GM12873 (cell line): ENCODE measurements around the gene NALF2.

Experiments used
- TF ChIP-seq, protein P1 (sequence below): IDR thresholded peaks from 2 replicates; pipeline ENCODE4 v1.5.1; 2012; ENCODE audit warnings: low read depth, mild to moderate bottlenecking, moderate library complexity, low read length, control low read depth; ENCODE audit not compliant: insufficient read depth; ENCODE audit errors: missing control alignments

The NALF2 gene

GRCh38 chrX:69503782-69504625, at the start of gene NALF2:
TSS of gene NALF2 (plus strand) at chrX:69504326. CDS start at chrX:69505283, 957 bp downstream.
- TF ChIP-seq, protein P1, sequence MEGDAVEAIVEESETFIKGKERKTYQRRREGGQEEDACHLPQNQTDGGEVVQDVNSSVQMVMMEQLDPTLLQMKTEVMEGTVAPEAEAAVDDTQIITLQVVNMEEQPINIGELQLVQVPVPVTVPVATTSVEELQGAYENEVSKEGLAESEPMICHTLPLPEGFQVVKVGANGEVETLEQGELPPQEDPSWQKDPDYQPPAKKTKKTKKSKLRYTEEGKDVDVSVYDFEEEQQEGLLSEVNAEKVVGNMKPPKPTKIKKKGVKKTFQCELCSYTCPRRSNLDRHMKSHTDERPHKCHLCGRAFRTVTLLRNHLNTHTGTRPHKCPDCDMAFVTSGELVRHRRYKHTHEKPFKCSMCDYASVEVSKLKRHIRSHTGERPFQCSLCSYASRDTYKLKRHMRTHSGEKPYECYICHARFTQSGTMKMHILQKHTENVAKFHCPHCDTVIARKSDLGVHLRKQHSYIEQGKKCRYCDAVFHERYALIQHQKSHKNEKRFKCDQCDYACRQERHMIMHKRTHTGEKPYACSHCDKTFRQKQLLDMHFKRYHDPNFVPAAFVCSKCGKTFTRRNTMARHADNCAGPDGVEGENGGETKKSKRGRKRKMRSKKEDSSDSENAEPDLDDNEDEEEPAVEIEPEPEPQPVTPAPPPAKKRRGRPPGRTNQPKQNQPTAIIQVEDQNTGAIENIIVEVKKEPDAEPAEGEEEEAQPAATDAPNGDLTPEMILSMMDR = no peak

DNA sequence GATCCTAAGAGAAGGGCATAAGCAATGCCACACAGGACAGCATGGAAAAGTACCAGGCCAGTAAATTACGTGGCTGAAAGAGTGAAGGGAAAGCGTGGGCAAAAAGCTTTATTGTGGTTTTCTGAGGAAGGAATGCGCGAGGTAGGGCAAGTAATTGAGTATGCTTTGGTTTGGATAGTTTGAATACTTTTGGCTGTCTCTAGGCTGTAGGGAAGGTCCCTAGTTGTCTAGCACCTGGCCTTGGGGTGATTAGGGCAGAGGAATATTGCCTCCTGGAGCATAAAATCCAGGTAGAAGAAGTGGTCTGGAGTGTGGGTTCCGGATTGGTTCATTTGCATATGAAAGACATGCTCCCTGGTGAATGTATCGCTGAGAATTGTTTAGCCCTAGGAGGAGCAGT, 46.4 kb upstream of the NALF2 start:
- TF ChIP-seq, protein P1 = no peak

DNA sequence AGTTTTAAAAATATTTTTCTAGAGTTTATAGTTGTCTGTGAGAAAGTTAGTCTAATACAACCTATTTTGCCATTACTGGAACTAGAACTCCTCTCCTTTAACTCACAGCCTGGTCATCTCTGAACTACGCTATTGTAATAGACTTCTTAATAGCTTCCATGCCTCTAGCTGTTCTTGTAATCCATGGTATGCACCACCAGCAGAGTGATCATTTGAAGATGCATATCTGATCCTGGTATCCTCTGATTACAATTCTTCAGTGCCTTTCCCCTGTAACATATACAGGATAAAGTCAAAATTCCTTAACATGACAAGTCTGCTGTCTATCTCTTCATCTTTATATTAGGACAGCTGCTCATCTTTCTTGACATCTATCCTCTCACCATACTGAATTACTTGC, 37.6 kb upstream of the NALF2 start:
- TF ChIP-seq, protein P1 = no peak

DNA sequence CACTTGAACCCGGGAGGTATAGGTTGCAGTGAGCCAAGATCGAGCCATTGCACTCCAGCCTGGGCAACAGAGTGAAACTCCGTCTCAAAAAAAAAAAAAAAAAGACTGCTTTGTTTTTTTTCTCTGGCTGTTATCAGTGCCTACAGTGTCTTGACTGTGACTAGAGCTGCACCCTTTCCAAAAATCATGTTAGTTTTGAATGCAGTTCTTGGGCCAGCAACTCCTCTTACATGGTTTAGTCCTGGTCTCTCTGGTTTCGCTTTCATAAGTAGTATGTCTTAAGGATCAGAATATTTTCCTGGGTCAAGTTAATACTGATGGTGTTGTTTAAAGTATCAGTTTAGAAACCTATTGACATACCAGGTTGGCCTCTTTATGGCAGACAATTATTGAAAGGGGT, 34.2 kb upstream of the NALF2 start:
- TF ChIP-seq, protein P1 = no peak

DNA sequence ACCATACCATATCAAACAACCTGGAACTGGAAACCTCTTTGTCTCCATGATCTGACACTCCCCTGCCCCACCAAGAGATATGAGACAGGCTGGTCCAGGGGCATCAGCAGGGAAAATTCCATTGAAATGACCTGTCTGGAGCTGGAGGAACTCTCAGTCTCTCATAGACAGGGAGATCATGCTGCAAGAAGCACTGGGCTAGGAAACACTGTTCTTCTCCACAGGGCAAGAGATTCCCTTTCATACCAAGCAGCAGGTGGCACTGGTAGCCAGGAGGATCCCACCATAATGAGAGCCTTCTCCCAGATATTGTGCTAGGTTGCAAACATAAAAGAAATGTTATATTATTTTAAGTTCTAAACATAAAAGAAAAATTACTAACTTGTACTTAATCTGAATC, 14.5 kb upstream of the NALF2 start:
- TF ChIP-seq, protein P1 = no peak

GRCh38 chrX:69493193-69493592, 10.9 kb upstream of the NALF2 start:
- TF ChIP-seq, protein P1 = peak; percentile 50

- TF ChIP-seq, protein P1 = no peak
Measured at GRCh38 chrX:69493766-69494165, 10.4 kb upstream of the NALF2 start.
